Gastroesophageal sphincter (tissue), 4 donors: Measurements from ENCODE around the gene DNAH10. TPM values are rescaled to one million over a fixed set of nuclear protein-coding genes. Genes with fewer than 3 reads are reported as not detected.

Source experiments
- ATAC-seq: fragments of 150-250 bp; one replicate; pipeline ENCODE4 v1.9.1; 2016; ENCODE audit warnings: mild to moderate bottlenecking, moderate library complexity
- H3K27ac ChIP-seq, 4 donors: fragments of 200-600 bp; sonication (generic) in 3 of 4; 1 replicate in 3 of 4; 2 replicates in 1 of 4; pipeline ENCODE4 v1.5.1; 2016 to 2019
- H3K27me3 ChIP-seq: fragments of 200-600 bp; sonication (generic); one replicate; pipeline ENCODE4 v1.5.1; 2019
- H3K36me3 ChIP-seq, 2 donors: fragments of 200-600 bp; sonication (generic); one replicate each; pipeline ENCODE4 v1.5.1; 2019; ENCODE audit warnings: control low read depth in 1 of 2
- H3K4me1 ChIP-seq, 3 donors: fragments of 200-600 bp; sonication (generic); 1 replicate in 2 of 3; 2 replicates in 1 of 3; pipeline ENCODE4 v1.5.1; 2016 to 2019; ENCODE audit warnings: control low read depth in 2 of 3
- H3K4me3 ChIP-seq, 2 donors: fragments of 200-600 bp; sonication (generic); one replicate each; pipeline ENCODE4 v1.5.1; 2019; ENCODE audit warnings: mild to moderate bottlenecking in 1 of 2, moderate library complexity in 1 of 2
- H3K9me3 ChIP-seq, 3 donors: fragments of 200-600 bp; sonication (generic); one replicate each; pipeline ENCODE4 v1.5.1; 2017 to 2019; ENCODE audit warnings: control low read depth in 2 of 3
- CTCF ChIP-seq, 4 experiments: fragments of 200-600 bp in 2 of 4; fragments of 450-650 bp in 2 of 4; sonication (generic) in 1 of 4; IDR thresholded peaks; one replicate each; pipeline ENCODE4 v1.5.1; 2017 to 2019; ENCODE audit warnings: antibody characterized with exemption in 4 of 4, mild to moderate bottlenecking in 2 of 4, moderate library complexity in 2 of 4
- EP300 ChIP-seq: sonication (generic); formaldehyde crosslinking; IDR thresholded peaks from one replicate; pipeline ENCODE4 v1.6.1; 2017; ENCODE audit warnings: antibody characterized with exemption, mild to moderate bottlenecking
- POLR2A ChIP-seq, 2 donors: fragments of 450-650 bp; IDR thresholded peaks; one replicate each; pipeline ENCODE4 v1.6.1; 2017; ENCODE audit warnings: antibody characterized with exemption in 2 of 2, mild to moderate bottlenecking in 2 of 2, moderate library complexity in 1 of 2
- POLR2AphosphoS5 ChIP-seq: sonication (generic); formaldehyde crosslinking; IDR thresholded peaks from one replicate; pipeline ENCODE4 v1.6.1; 2017; ENCODE audit warnings: antibody characterized with exemption
- WGBS, 2 donors: methylation state at CpG; one replicate each; pipeline ENCODE4 v1.1.5; 2018; ENCODE audit warnings: low coverage in 1 of 2; 5-methylcytosine and 5-hydroxymethylcytosine counted together
- total RNA-seq, 4 donors: library from RNA; depleted of rRNA; stranded (reverse); fragments of >200 nt; gene quantifications; one replicate each; pipeline ENCODE4 v1.1.0, GENCODE V29; 2016

The DNAH10 gene
- total RNA-seq, 4 donors from 2014 or later = not detected

- 60 to 100% methylated on average over 1 of the region's 11 CpGs for WGBS, 2 donors
- TF ChIP-seq CTCF (IDR thresholded peaks at IDR 0.05) = no peak
- TF ChIP-seq POLR2AphosphoS5 = no peak
- no peaks in the 10 kb centered on the region for H3K4me1 ChIP-seq
- no peak for ATAC-seq
- H3K4me3 ChIP-seq = no peak overlapping the region
- no peak overlapping the region for H3K27ac ChIP-seq
- no peaks in the 10 kb centered on the region for H3K27me3 ChIP-seq
- peaks cover 0 to 51% of the 10 kb centered on the region in 2 donors for H3K36me3 ChIP-seq
- no peaks in the 10 kb centered on the region for H3K9me3 ChIP-seq
Observed at GRCh38 chr12:123934016-123934620, 172.0 kb downstream of the DNAH10 start.

- H3K27ac ChIP-seq = no peak overlapping the region
- H3K4me3 ChIP-seq = no peak overlapping the region
- no peaks in the 10 kb centered on the region for H3K27me3 ChIP-seq
- no peaks in the 10 kb centered on the region for H3K4me1 ChIP-seq
- H3K9me3 ChIP-seq = no peaks in the 10 kb centered on the region
- TF ChIP-seq POLR2AphosphoS5 (no peak), EP300 (no peak), CTCF (IDR thresholded peaks at IDR 0.05) (no peak), POLR2A (IDR thresholded peaks at IDR 0.05) (no peak)
- WGBS, 2 donors = no CpG with 5 or more reads among the region's 9 CpGs
- H3K36me3 ChIP-seq = peaks cover 0 to 58% of the 10 kb centered on the region in 2 donors
- ATAC-seq = no peak
Observed at GRCh38 chr12:123934829-123935228, 172.7 kb downstream of the DNAH10 start.

- WGBS, 2 donors = 89 to 95% methylated on average over 3 of the region's 7 CpGs
- no peaks in the 10 kb centered on the region for H3K9me3 ChIP-seq
- no peak overlapping the region for H3K4me3 ChIP-seq
- H3K4me1 ChIP-seq = no peaks in the 10 kb centered on the region
- no peak overlapping the region for H3K27ac ChIP-seq
- TF ChIP-seq POLR2AphosphoS5 = no peak
- TF ChIP-seq CTCF (IDR thresholded peaks at IDR 0.05) = no peak
- TF ChIP-seq EP300 = no peak
- no peak for TF ChIP-seq POLR2A (IDR thresholded peaks at IDR 0.05)
- H3K36me3 ChIP-seq = peaks cover 0 to 70% of the 10 kb centered on the region in 2 donors
- ATAC-seq = no peak
- H3K27me3 ChIP-seq = no peaks in the 10 kb centered on the region
Observed at GRCh38 chr12:123935956-123936355, 173.9 kb downstream of the DNAH10 start.

- H3K4me3 ChIP-seq = no peak overlapping the region
- H3K36me3 ChIP-seq = peaks cover 0 to 75% of the 10 kb centered on the region in 2 donors
- WGBS, 2 donors = 84 to 89% methylated on average over 3 to 18 of the region's 18 CpGs
- H3K27ac ChIP-seq = no peak overlapping the region
- H3K4me1 ChIP-seq = no peaks in the 10 kb centered on the region
- no peak for ATAC-seq
- no peak for TF ChIP-seq POLR2AphosphoS5
- TF ChIP-seq EP300 = no peak
- no peak for TF ChIP-seq CTCF (IDR thresholded peaks at IDR 0.05)
- no peak for TF ChIP-seq POLR2A (IDR thresholded peaks at IDR 0.05)
- no peaks in the 10 kb centered on the region for H3K27me3 ChIP-seq
- H3K9me3 ChIP-seq = no peaks in the 10 kb centered on the region
Observed at GRCh38 chr12:123936471-123936870, 174.4 kb downstream of the DNAH10 start.

- no peaks in the 10 kb centered on the region for H3K27me3 ChIP-seq
- TF ChIP-seq EP300 (no peak), CTCF (IDR thresholded peaks at IDR 0.05) (no peak), POLR2A (IDR thresholded peaks at IDR 0.05) (no peak), POLR2AphosphoS5 (no peak)
- no peaks in the 10 kb centered on the region for H3K4me1 ChIP-seq
- ATAC-seq = no peak
- no peaks in the 10 kb centered on the region for H3K9me3 ChIP-seq
- peaks cover 0 to 81% of the 10 kb centered on the region in 2 donors for H3K36me3 ChIP-seq
- no peak overlapping the region for H3K27ac ChIP-seq
- 80 to 88% methylated on average over 4 to 19 of the region's 46 CpGs for WGBS, 2 donors
- no peak overlapping the region for H3K4me3 ChIP-seq
Observed at GRCh38 chr12:123936956-123937706, 175.0 kb downstream of the DNAH10 start.
